8988T (cell line): ENCODE results near the gene FAM200B.
"Not testable (repeated sequence)": the region's sequence is repeated elsewhere in the genome, so short reads cannot be mapped to it uniquely, and the experiment has no call there.

Experiments used
- DNase-seq: peaks from one replicate; pipeline ENCODE4 v3.0.0; 2011

FAM200B gene

GRCh38 chr4:15696866-15697265, 15.2 kb downstream of the FAM200B start:
- no peak for DNase-seq

GRCh38 chr4:15702941-15703403, 21.3 kb downstream of the FAM200B start, which contains the start of gene BST1:
Gene BST1 (plus strand): TSS chr4:15703065. CDS start chr4:15703145, 80 bp downstream.
- DNase-seq: peak; percentile 27

GRCh38 chr4:15703439-15703838, 21.8 kb downstream of the FAM200B start:
- DNase-seq: no peak

- no peak for DNase-seq
These were observed 22.5 kb downstream of the FAM200B start for GRCh38 chr4:15704129-15704528.

DNA sequence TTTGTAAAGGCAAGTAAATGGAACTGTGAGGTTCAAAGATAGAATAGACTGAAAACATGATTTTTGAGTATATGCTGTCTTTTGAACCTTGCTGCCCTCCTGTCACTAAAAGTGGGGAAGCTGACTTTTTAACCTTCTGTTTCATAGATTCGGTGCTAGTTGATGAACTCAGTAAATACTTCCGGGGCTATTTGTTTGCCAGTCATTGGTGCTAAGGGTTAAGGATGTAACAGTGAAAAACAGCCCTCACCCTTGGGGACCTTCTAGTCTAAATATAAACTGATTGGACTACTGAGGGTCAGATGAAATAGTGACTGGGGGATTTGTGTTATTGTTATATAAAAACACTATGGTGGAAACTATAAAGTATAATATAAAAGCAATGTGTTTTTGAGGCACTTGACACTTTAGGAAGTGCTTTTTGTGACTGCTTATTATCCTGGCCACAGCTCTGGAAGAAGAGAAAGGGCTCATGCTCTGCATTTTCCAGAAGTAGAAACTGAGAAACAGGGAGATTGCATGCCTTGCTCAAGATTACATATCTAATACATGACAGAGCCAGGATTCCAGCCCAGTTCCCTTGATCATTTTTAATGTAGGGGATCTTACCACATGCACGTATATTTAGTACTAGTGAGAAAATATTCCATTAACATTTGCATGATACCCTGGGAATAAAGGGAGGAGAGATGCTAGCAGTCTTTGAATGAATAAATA, 25.2 kb downstream of the FAM200B start:
- DNase-seq: no peak

DNA sequence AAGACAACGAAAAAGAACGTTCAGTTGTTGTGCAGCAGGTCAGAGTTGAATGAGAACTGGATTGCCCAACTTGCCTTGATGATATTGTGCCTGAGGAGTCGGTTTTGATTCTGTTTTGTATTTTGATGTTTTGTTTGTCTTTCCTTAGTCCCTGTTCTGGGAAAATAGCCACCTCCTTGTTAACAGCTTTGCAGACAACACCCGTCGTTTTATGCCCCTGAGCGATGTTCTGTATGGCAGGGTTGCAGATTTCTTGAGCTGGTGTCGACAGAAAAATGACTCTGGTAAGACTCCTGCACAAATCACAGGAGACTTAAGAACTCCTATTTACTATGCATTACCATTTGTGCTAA, 25.7 kb downstream of the FAM200B start:
- no peak for DNase-seq

- no peak for DNase-seq
These were observed 30.1 kb downstream of the FAM200B start for GRCh38 chr4:15711762-15712161.

GRCh38 chr4:15712214-15712613, 30.6 kb downstream of the FAM200B start:
- no peak for DNase-seq

GRCh38 chr4:15714141-15714540, 32.5 kb downstream of the FAM200B start:
- DNase-seq: no peak

DNA sequence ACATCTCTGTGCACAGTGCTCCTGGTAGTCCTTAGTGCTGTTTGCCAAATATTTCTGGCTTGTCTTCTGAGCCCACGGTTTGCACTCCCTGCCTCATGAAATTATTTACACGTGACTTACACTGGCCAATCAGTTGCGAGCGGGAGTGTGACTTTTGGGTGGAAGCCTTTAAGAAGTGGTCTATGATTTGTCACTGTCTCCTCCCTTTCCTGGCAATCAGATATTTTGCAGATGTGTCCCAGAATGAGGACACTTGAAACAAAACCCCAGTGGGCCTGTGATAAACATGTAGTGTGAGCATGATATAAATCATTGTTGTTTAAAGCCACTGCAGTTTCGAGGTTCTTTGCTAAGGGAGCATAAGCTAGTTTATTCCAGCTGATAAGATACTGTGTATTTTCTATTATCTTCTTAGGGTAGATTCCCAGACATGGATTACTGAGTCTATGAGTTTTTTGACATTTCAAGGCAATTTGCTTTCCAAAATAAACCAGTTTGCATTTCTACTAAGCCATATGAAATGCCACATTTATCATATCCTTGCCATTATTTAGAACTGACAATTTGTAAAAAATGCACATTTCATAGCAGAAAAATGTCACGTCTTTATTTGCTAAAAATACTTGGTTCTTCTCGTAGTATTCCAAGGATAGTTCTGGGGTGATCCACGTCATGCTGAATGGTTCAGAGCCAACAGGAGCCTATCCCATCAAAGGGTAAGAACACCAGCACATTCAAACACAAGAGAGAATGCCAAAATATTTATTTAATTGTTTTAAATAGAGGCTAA, 33.2 kb downstream of the FAM200B start:
- DNase-seq: no peak

- no peak for DNase-seq
These were observed 34.5 kb downstream of the FAM200B start for GRCh38 chr4:15716115-15716514.

DNA sequence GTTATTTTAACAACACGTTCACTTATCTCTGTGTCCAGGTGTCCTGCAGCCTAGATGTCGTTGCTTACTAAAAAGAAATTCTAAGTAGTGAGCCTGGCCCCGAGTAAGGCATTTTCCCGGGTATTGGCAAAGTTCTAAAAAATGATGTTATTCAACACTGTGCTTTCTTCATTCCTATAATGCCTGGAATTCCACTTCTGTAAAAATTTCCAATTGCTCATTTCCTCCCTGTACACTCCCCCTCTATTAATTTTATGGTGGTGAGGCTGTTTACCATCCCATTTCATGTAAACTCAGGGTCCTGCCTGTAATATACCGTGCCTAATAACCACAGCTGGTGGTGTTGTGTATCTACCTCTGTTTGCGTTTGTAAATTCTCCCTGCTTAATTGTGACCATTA, 35.5 kb downstream of the FAM200B start:
- no peak for DNase-seq

- DNase-seq: no peak
These were observed 36.2 kb downstream of the FAM200B start for GRCh38 chr4:15717657-15718416.

GRCh38 chr4:15718465-15718864, 36.8 kb downstream of the FAM200B start:
- DNase-seq: no peak

GRCh38 chr4:15718959-15719358, 37.3 kb downstream of the FAM200B start:
- DNase-seq: no peak

DNA sequence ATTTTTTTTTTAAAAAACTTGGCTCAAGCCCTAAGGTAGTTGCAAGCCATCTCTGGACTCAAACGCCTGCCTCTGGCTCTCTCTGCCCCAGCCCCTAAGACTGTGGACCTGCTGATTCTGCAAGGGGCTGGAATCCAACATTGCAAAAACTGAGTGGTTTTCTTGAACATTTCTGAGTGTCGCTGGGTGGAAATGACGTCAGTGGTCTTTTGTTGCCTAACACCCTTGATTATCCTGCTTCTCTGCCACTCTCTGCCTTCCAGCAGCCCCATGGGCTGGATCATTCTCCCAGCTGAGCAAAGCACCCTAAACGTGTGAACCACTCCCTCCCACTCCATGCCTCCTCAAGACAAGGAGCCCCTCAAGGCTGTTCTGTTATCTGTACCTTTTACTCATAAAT, 37.9 kb downstream of the FAM200B start:
- DNase-seq: no peak

DNA sequence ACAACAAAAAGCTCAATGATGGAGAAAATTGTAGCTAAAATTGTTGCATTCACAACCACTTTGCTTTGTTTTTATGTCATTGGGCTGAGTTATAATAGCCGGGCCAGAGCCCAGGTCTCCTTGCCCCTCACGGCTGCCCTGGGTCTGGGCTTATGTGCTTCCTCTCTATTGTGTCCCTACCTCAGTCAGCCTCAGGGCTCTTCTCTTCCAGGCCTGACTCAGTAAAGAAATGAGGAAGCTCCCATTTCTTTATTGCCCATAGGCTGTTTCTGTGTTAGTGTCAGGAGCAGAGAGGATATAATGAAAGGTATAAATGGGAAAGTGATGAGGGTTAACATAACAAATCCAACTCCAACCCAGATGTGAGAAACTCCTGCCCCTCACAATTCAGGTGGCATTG, 39.2 kb downstream of the FAM200B start:
- no peak for DNase-seq

DNA sequence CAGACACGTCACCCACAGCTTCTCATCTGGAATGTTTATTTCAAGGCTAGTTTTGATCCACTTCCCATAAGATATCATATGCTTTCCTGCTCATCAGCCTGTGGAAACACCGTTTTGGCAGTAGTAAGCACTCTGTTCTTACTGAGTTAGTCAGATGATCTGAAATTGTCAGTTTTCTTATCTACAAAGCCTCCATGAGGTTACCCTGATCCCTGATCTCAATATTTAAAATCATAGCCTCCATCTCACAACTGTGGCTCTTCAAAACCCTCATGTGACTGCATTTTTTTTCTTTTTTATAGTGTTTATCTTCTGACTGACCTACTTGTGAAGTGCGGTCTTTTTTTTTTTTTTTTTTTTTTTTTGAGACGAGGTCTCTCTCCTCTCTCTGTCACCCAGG, 44.0 kb downstream of the FAM200B start:
- no peak for DNase-seq

- DNase-seq: no peak
These were observed 48.4 kb downstream of the FAM200B start for GRCh38 chr4:15729910-15730533.

DNA sequence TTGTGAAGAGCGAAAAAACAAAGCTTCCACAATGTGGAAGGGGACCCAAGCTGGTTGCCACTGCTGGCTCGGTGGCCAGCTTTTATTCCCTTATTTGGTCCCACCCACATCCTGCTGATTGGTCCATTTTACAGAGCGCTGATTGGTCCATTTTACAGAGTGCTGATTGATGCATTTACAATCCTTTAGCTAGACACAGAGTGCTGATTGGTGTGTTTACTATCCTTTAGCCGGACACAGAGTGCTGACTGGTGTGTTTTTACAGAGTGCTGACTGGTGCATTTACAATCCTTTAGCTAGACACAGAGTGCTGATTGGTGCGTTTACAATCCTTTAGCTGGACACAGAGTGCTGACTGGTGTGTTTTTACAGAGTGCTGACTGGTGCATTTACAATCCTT, 51.4 kb downstream of the FAM200B start:
- not testable (repeated sequence) for DNase-seq

DNA sequence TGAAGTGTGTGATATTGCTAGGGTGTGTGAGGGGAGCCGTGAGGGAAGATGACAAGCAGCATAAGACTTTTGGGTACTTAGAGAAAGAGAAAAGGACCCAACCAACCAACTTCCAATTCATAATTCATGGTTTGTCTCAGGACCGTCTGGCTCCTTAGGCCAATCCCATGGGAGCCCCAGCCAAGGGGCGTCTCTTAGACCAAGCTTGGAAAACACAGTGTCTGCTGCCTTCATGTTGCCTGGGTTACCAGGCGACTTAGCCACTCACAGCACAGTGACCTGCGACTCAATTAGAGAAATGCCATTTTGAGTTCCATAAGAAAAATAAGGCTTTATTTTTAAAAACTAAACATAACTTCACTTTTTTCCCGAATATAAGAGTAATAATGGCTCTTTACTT, 53.9 kb downstream of the FAM200B start:
- no peak for DNase-seq

DNA sequence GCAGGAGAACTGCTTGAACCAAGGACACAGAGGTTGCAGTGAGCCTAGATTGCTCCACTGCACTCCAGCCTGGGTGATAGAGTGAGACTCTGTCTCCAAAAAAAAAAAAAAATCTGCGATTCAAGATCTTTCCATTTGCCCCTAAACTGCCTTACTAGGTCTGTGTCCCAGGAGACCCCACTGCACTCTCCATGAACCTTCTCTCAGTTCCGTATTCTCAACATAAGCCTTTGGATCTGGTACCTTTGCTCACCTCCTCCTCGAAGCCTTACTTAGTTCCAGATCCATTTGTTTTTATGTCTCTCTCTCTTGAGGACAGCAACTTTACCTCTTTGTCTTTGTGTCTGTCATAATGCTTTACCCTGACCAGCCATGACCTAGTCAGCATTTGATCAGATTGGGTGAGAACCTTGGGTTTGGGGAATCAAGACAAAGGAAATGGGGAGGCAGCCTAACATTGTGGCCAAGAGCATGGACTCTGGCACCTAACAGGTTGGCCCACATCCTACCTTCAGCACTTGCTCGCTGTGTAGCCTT, 55.0 kb downstream of the FAM200B start:
- DNase-seq: no peak

GRCh38 chr4:15737255-15737654, 55.6 kb downstream of the FAM200B start:
- DNase-seq: no peak
